HG03066 (cell line): ENCODE measurements around the gene APOO.
"Not testable (repeated sequence)": the region's sequence is repeated elsewhere in the genome, so short reads cannot be mapped to it uniquely, and the experiment has no call there.

Experiments
- ATAC-seq: cut with Tn5 transposase; IDR thresholded peaks from one replicate; pipeline ENCODE4 v1.9.1; 2021; ENCODE audit warnings: low read depth; ENCODE audit not compliant: unreplicated experiment

Gene APOO

GRCh38 chrX:23907111-23907497 lies 634 bp downstream of the APOO start:
- peak; percentile 3 for ATAC-seq

GRCh38 chrX:23904096-23904495 lies 3.6 kb downstream of the APOO start:
- no peak for ATAC-seq

GRCh38 chrX:23902419-23902818 lies 5.3 kb downstream of the APOO start:
- no peak for ATAC-seq

- peak; percentile 78 for ATAC-seq
Observed at GRCh38 chrX:23901805-23902204, 5.9 kb downstream of the APOO start.

- no peak for ATAC-seq
Observed at GRCh38 chrX:23901060-23901459, 6.7 kb downstream of the APOO start.

- ATAC-seq, result no peak
Observed at GRCh38 chrX:23900220-23900797, 7.4 kb downstream of the APOO start.

- ATAC-seq, result no peak
Observed at GRCh38 chrX:23898412-23898959, 9.3 kb downstream of the APOO start.

- ATAC-seq, result no peak
Observed at GRCh38 chrX:23896981-23897380, 10.8 kb downstream of the APOO start.

- not testable (repeated sequence) for ATAC-seq
Observed at GRCh38 chrX:23896539-23896938, 11.2 kb downstream of the APOO start.

- ATAC-seq, result not testable (repeated sequence)
Observed at GRCh38 chrX:23894993-23895392, 12.7 kb downstream of the APOO start.

GRCh38 chrX:23890933-23891332 lies 16.8 kb downstream of the APOO start:
- no peak for ATAC-seq

- no peak for ATAC-seq
Observed at GRCh38 chrX:23888887-23889501, 18.7 kb downstream of the APOO start.

GRCh38 chrX:23887918-23888317 lies 19.8 kb downstream of the APOO start:
- ATAC-seq, result no peak

- no peak for ATAC-seq
Observed at GRCh38 chrX:23887451-23887850, 20.3 kb downstream of the APOO start.

GRCh38 chrX:23885803-23886202 lies 21.9 kb downstream of the APOO start:
- ATAC-seq, result no peak

- no peak for ATAC-seq
Observed at GRCh38 chrX:23884427-23885024, 23.2 kb downstream of the APOO start.

- no peak for ATAC-seq
Observed at GRCh38 chrX:23883737-23884354, 23.9 kb downstream of the APOO start.

GRCh38 chrX:23879380-23880090 lies 28.2 kb downstream of the APOO start:
- ATAC-seq, result no peak

- no peak for ATAC-seq
Observed at GRCh38 chrX:23871905-23872546, 35.7 kb downstream of the APOO start.

GRCh38 chrX:23870041-23870440 lies 37.7 kb downstream of the APOO start:
- ATAC-seq, result no peak
